HG03280 (cell line): Measurements from ENCODE around the gene RRBP1.

Experiments used
- ATAC-seq: cut with Tn5 transposase; IDR thresholded peaks from one replicate; pipeline ENCODE4 v1.9.1; 2021; ENCODE audit warnings: mild to moderate bottlenecking, moderate library complexity; ENCODE audit not compliant: unreplicated experiment

Gene RRBP1

GRCh38 chr20:17612287-17612991 is 69.6 kb downstream of the RRBP1 start:
- no peak for ATAC-seq

DNA sequence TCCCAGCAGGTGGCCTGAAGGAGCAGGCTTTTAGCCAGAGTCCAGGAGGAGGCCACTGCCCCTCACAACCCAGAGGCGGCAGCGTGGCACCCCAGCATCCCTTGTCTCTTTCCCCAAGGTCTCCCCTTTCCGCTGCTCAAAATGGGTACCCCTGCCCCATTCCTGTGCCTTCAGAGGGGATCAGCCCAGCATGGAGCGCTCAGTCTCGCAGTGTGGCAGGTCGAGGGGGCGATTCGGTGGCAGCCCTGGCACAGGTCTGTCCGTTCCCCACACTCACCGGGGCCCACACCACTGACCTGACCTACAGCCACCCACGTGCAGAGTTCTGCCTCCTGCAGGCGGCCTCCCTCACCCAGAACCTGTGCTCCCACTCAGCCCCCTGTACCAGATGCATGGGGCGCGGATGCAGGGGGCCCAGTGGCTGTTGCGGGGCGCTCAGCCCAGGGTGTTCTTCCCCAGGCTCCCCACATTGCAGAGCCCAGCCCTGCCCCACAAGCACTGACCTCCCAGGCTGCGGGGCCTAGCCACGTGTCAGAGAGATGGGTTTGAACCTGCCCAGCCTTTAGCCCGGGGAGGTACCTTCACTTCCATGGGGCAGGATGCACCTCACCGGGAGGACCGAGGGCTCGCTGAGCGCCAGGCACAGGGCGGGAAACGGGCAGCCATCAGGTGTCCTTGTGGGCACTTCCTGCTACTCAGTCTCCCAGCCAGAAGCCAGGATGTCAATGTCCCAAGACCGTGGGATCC is 70.3 kb downstream of the RRBP1 start:
- ATAC-seq = no peak

DNA sequence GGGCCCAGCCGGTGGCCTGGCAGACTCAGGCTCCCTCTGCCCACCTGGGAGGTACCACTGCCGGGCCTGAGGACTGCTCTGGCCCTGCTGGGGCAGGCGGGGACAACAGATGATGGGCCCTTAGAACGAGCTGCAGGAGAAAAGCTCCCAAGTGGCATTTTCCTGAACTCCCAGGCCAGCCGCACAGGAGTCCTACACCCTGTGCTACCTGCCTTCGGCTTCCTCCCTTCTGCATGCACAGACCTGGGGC is 70.8 kb downstream of the RRBP1 start:
- no peak for ATAC-seq

- ATAC-seq = no peak
Observed at GRCh38 chr20:17610566-17611289, 71.3 kb downstream of the RRBP1 start.

GRCh38 chr20:17609811-17610377 is 72.1 kb downstream of the RRBP1 start:
- ATAC-seq = no peak

DNA sequence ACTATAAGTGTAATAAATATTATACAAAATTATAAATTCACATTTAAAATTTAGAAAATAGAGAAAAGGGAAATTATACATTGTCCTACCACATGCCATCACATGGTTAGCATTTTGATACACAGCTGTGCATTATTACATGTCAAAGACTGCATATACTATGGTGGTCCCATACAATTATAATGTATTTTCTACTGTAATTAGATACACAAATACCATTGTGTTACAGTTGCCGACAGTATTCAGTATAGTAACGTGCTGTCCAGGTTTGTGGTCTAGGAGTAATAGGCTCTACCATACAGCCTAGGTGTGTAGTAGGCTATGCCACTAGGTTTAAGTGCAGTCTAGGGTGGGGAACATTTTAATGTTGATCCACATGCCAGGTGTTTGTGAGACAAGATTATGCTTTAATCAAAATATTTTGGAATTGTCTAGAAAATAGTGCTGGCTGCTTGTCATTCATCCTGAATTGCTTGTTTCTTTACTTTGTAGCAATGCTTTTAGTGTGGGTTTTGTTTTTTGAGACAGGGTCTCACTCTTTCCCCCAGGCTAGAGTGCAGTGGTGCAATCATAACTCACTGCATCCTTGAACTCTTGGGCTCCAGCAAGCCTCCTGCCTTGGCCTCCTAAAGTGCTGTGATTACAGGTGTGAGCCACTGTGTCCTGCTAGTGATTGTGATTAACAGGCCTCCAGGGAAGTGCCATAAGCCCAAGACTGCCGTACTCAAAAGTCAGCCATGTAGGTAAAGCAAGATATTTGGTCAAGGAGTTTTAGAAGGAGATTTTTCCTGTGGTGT is 73.1 kb downstream of the RRBP1 start:
- ATAC-seq = no peak

GRCh38 chr20:17606001-17606400 is 76.0 kb downstream of the RRBP1 start:
- no peak for ATAC-seq

DNA sequence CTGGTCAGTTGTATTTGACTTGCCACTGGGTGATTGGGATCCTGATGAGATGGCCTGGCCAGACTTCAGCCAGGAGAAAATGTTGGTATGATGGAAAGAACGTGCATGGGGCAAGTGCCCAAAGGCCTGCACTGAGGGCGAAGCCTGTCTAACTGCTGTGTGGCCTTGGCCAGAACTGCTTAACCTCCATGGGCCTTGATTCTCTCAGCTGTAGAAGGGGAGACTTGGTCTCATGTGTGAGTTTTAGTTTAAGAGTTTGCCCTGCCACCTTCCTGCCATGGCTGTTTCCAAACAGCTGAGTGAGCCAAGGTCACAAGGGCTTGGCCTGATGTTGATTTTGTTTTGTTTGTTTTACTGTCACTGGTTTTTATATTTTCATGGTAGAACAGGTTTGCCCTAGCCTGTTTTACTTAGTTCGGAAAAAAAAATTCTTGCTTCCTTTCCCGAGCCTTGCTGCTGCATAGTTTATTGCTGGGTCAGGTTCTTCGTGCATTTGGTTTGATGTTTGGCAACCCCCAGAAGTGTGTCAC is 76.8 kb downstream of the RRBP1 start:
- ATAC-seq = no peak

DNA sequence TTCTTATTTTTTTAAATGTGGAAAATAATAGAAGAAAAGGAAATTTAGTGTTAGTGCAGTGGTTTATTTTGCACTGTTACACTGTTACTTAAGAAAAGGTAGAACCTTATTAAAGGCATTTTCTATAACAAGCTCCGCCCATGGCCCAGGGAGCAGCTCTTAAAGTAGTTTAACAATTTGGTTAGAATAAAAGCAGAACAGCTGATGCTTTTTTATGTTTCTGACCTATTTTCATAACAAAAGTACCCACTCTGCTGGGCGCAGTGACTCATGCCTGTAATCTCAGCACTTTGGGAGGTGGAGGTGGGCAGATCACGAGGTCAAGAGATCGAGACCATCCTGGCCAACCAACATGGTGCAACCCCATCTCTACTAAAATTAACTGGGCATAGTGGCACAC is 79.5 kb downstream of the RRBP1 start:
- no peak for ATAC-seq

DNA sequence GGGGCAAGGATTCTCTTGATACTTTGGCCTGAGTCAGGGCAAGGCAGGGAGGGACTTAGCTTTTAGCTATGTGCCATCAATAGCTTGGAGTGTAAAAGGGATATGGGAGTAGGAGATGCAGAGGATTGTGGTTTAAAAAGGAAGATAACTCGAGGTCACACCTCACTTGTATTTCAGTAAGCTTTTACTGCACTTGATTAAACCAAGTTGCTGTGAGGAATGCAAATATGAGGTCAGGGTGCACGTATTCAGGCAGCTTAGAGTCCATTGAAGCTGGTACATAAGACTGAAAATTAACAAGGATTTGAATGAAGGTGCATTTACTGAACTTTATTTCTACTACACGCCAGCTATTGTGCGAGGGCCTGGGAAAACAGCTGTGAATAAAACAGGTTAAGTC is 80.1 kb downstream of the RRBP1 start:
- no peak for ATAC-seq

GRCh38 chr20:17598013-17598550 is 84.0 kb downstream of the RRBP1 start:
- no peak for ATAC-seq

- ATAC-seq = no peak
Observed at GRCh38 chr20:17595856-17596255, 86.2 kb downstream of the RRBP1 start.

DNA sequence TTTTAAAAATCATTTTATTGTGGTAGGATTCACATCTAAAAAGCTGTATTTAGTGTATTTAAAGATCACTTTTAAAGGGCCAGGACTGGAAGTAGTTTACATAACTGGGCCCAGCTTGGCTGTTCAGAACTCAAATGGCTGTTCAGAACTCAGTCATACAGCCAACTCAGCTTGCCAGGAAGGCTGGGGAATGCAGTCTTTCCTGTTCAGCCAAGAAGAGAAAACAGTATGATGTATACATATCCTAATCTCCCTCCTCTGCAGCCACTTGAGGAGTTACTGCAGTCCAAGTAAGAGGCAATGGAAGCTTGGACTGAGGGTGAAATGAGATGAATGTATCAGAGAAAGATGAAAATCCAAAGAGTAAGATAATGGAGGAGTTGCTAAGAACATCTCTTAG is 87.6 kb downstream of the RRBP1 start:
- ATAC-seq = no peak

DNA sequence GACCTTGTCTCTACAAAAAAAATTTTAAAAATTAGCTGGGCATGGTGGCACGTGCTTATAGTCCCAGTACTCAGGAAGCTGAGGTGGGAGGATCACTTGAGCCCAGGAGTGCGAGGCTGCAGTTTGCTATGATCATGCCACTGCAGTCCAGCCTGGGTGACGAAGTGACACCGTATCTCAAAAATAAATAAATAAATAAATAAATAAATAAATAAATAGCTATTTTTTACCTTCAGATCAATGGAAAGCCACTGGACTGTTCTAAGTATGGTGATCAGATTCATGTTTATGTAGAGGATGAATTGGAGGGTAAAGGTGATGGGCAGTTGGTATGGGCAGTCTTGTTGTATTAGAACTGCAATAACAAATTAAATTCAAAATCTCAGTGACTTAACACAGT is 88.1 kb downstream of the RRBP1 start:
- ATAC-seq = no peak

GRCh38 chr20:17590245-17590644 is 91.8 kb downstream of the RRBP1 start:
- no peak for ATAC-seq

- no peak for ATAC-seq
Observed at GRCh38 chr20:17589161-17589834, 92.7 kb downstream of the RRBP1 start.

DNA sequence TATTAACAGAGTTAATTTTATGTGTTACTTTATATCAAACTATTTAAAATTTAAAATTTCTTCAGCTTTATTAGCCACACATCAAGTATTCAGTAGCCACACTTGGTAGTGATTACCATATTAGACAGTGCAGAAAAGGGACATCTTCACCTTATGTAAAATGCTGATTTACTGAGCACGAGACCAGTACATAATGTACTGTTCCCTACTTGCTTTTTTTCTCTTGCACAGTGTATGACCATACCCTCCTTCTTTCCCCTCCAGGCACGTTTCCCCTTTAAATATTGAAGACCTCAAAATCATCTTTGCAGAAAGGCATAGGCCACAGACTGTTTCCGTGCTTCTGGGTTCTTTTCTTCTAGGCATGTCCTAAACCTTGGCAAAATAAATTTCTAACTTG is 94.2 kb downstream of the RRBP1 start:
- no peak for ATAC-seq

DNA sequence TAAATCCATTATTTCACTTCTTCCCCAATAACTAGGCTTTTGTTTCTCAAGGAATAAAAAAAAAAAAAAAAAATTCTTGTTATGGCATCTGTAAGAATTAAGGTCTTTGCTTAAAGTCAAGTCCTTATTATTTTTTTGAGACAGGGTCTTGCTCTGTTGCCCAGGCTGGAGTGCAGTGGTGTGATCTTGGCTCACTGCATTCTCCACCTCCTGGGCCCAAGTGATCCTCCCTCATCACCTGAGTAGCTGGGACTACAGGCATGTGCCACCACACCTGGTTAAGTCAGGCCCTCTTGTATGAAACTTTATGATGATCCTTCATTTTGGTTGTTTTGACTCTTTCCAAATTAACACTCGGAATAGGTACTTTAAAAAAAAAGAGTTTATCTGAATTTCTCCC is 94.9 kb downstream of the RRBP1 start:
- no peak for ATAC-seq

GRCh38 chr20:17586250-17586649 is 95.8 kb downstream of the RRBP1 start:
- no peak for ATAC-seq

DNA sequence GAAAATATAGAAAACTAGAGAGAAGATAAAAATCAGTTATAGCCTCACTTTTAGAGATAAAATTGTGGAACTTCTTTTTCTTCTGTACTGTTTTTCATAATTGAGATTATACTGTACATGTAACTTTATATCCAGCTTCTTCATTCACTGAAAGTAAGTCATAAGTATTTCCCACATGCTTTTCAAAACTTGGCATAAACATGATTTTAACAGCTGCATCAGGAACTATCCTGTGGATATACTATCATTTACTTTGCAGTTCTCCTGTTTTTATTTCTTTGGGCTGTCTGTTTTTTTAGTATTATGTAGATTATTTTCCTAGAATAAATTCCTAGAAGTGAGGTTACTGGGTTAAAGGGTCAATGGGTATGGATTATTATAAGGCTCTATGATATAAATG is 97.4 kb downstream of the RRBP1 start:
- no peak for ATAC-seq
